Glutamatergic neuron (in vitro differentiated cells): ENCODE measurements around the gene MYO1C. TPM values are rescaled to one million over a fixed set of nuclear protein-coding genes. Genes with fewer than 3 reads are reported as not detected.

Experiments used
- DNase-seq: peaks from one replicate; pipeline ENCODE4 v3.0.0; 2022
- H3K27ac Mint-ChIP-seq: one replicate; pipeline ENCODE4 v1.8.0; 2020; ENCODE audit warnings: mild to moderate bottlenecking, mixed read lengths, inconsistent platforms; ENCODE audit not compliant: unreplicated experiment
- H3K27me3 Mint-ChIP-seq: one replicate; pipeline ENCODE4 v1.8.0; 2020; ENCODE audit warnings: mild to moderate bottlenecking, moderate library complexity, mixed read lengths, inconsistent platforms; ENCODE audit not compliant: unreplicated experiment
- H3K36me3 Mint-ChIP-seq: one replicate; pipeline ENCODE4 v1.8.0; 2020; ENCODE audit warnings: mild to moderate bottlenecking, mixed read lengths, inconsistent platforms; ENCODE audit not compliant: unreplicated experiment
- H3K4me1 Mint-ChIP-seq: one replicate; pipeline ENCODE4 v1.8.0; 2020; ENCODE audit warnings: mild to moderate bottlenecking, low read depth, mixed read lengths, inconsistent platforms; ENCODE audit not compliant: unreplicated experiment
- H3K4me3 Mint-ChIP-seq: one replicate; pipeline ENCODE4 v1.8.0; 2020; ENCODE audit warnings: mild to moderate bottlenecking, mixed read lengths, inconsistent platforms; ENCODE audit not compliant: unreplicated experiment
- H3K9me3 Mint-ChIP-seq: one replicate; pipeline ENCODE4 v1.8.0; 2020; ENCODE audit warnings: mild to moderate bottlenecking, moderate library complexity, mixed read lengths, inconsistent platforms; ENCODE audit not compliant: unreplicated experiment
- CTCF ChIP-seq: fragments of 200-600 bp; sonication (generic); IDR thresholded peaks from one replicate; pipeline ENCODE4 v1.5.0; 2021; ENCODE audit not compliant: partially characterized antibody, unreplicated experiment
- total RNA-seq: library from RNA; stranded (reverse); fragmentation: NEBNext Ultra II Directional; extraction: Animal tissue kit (Norgen Biotek cat#: 25700); gene quantifications from one replicate; pipeline ENCODE4 v1.2.1, GENCODE V29; 2021; ENCODE audit not compliant: unreplicated experiment

MYO1C gene
- total RNA-seq, 1 donor from 2014 or later = 58.5 TPM

GRCh38 chr17:1438593-1439083 lies 53.8 kb downstream of the MYO1C start:
- TF ChIP-seq CTCF = no peak
- Mint-ChIP-seq H3K27ac (no peak overlapping the region), H3K27me3 (no peaks in the 10 kb centered on the region), H3K4me3 (no peak overlapping the region), H3K9me3 (no peaks in the 10 kb centered on the region), H3K36me3 (peaks cover 8% of the 10 kb centered on the region), H3K4me1 (no peaks in the 10 kb centered on the region)
- no peak for DNase-seq

- peaks cover 11% of the 10 kb centered on the region for H3K36me3 Mint-ChIP-seq
- H3K27ac Mint-ChIP-seq = no peak overlapping the region
- no peak for TF ChIP-seq CTCF
- no peak overlapping the region for H3K4me3 Mint-ChIP-seq
- peaks cover 2% of the 10 kb centered on the region for H3K27me3 Mint-ChIP-seq
- peaks cover 2% of the 10 kb centered on the region for H3K4me1 Mint-ChIP-seq
- H3K9me3 Mint-ChIP-seq = no peaks in the 10 kb centered on the region
- no peak for DNase-seq
Observed at GRCh38 chr17:1435326-1435725, 57.2 kb downstream of the MYO1C start.

- no peak for TF ChIP-seq CTCF
- Mint-ChIP-seq H3K9me3 (no peaks in the 10 kb centered on the region), H3K36me3 (peaks cover 11% of the 10 kb centered on the region), H3K4me3 (no peak overlapping the region), H3K27ac (no peak overlapping the region), H3K27me3 (peaks cover 2% of the 10 kb centered on the region), H3K4me1 (peaks cover 2% of the 10 kb centered on the region)
- no peak for DNase-seq
Observed at GRCh38 chr17:1434150-1434549, 58.3 kb downstream of the MYO1C start.

- H3K36me3 Mint-ChIP-seq = peaks cover 11% of the 10 kb centered on the region
- no peaks in the 10 kb centered on the region for H3K9me3 Mint-ChIP-seq
- peaks cover 2% of the 10 kb centered on the region for H3K27me3 Mint-ChIP-seq
- H3K4me1 Mint-ChIP-seq = peaks cover 2% of the 10 kb centered on the region
- no peak for DNase-seq
- TF ChIP-seq CTCF = no peak
- H3K27ac Mint-ChIP-seq = no peak overlapping the region
- no peak overlapping the region for H3K4me3 Mint-ChIP-seq
Observed at GRCh38 chr17:1431631-1432104, 60.8 kb downstream of the MYO1C start.

GRCh38 chr17:1423456-1424135 lies 68.9 kb downstream of the MYO1C start:
- peaks cover 5% of the 10 kb centered on the region for H3K27me3 Mint-ChIP-seq
- H3K27ac Mint-ChIP-seq = no peak overlapping the region
- TF ChIP-seq CTCF = no peak
- peaks cover 3% of the 10 kb centered on the region for H3K9me3 Mint-ChIP-seq
- H3K4me1 Mint-ChIP-seq = peaks cover 4% of the 10 kb centered on the region
- no peak overlapping the region for H3K4me3 Mint-ChIP-seq
- no peaks in the 10 kb centered on the region for H3K36me3 Mint-ChIP-seq
- DNase-seq = no peak
